Neuronal stem cell (in vitro differentiated cells): ENCODE results near the gene CHRNG. TPM values are rescaled to one million over a fixed set of nuclear protein-coding genes. Genes with fewer than 3 reads are reported as not detected.

Source experiments
- DNase-seq: peaks from one replicate; pipeline ENCODE4 v3.0.0-alpha.2; 2013; ENCODE audit warnings: low spot score
- H2AFZ ChIP-seq: one replicate; pipeline ENCODE4 v1.6.1; 2013; ENCODE audit warnings: mild to moderate bottlenecking, low read length, inconsistent platforms
- H2AK5ac ChIP-seq: 2 replicates; pipeline ENCODE4 v1.6.1; 2013; ENCODE audit warnings: low read depth, mild to moderate bottlenecking, inconsistent platforms, low read length, moderate library complexity, mixed read lengths
- H2BK120ac ChIP-seq: 2 replicates; pipeline ENCODE4 v1.6.1; 2013; ENCODE audit warnings: low read depth, mild to moderate bottlenecking, inconsistent platforms, low read length, moderate library complexity, mixed read lengths
- H2BK12ac ChIP-seq: one replicate; pipeline ENCODE4 v1.6.1; 2013; ENCODE audit warnings: low read length, inconsistent platforms
- H2BK15ac ChIP-seq: 2 replicates; pipeline ENCODE4 v1.6.1; 2013; ENCODE audit warnings: mild to moderate bottlenecking, low read length, inconsistent platforms, mixed read lengths
- H2BK5ac ChIP-seq: one replicate; pipeline ENCODE4 v1.6.1; 2013; ENCODE audit warnings: inconsistent platforms, mild to moderate bottlenecking, low read length, moderate library complexity
- H3K14ac ChIP-seq: one replicate; pipeline ENCODE4 v1.6.1; 2013; ENCODE audit warnings: low read length, inconsistent platforms
- H3K18ac ChIP-seq: 2 replicates; pipeline ENCODE4 v1.6.1; 2013; ENCODE audit warnings: low read length, inconsistent platforms
- H3K23ac ChIP-seq: 2 replicates; pipeline ENCODE4 v1.6.1; 2013; ENCODE audit warnings: low read depth, mild to moderate bottlenecking, mixed read lengths, low read length, inconsistent platforms; ENCODE audit not compliant: poor library complexity
- H3K27ac ChIP-seq: replicated peaks from 3 replicates; pipeline ENCODE4 v1.5.1; 2013; ENCODE audit warnings: low read length, inconsistent platforms
- H3K27me3 ChIP-seq, 3 experiments: 2 replicates each; pipeline ENCODE4 v1.6.1; 2013; ENCODE audit warnings: low read length in 3 of 3, mild to moderate bottlenecking in 2 of 3, inconsistent platforms in 1 of 3, low read depth in 1 of 3, mixed read lengths in 1 of 3, moderate library complexity in 1 of 3; ENCODE audit not compliant: control insufficient read depth in 3 of 3, insufficient read depth in 3 of 3
- H3K36me3 ChIP-seq, 2 donors: replicated peaks in 1 of 2; 2 replicates each; pipeline ENCODE4 v1.6.1; 2013; ENCODE audit warnings: low read length in 2 of 2; ENCODE audit not compliant: control insufficient read depth in 2 of 2, insufficient read depth in 2 of 2
- H3K4ac ChIP-seq: 2 replicates; pipeline ENCODE4 v1.6.1; 2013; ENCODE audit warnings: inconsistent platforms, mild to moderate bottlenecking, low read length, moderate library complexity
- H3K4me1 ChIP-seq, 2 donors: 1 replicate in 1 of 2; 2 replicates in 1 of 2; pipeline ENCODE4 v1.6.1; 2013; ENCODE audit warnings: low read length in 2 of 2, low read depth in 1 of 2; ENCODE audit not compliant: control insufficient read depth in 2 of 2, insufficient read depth in 1 of 2
- H3K4me2 ChIP-seq: one replicate; pipeline ENCODE4 v1.6.1; 2013; ENCODE audit warnings: mild to moderate bottlenecking, low read length, inconsistent platforms; ENCODE audit not compliant: insufficient read depth, poor library complexity, severe bottlenecking
- H3K4me3 ChIP-seq, 2 donors: 2 replicates each; pipeline ENCODE4 v1.5.1; 2013; ENCODE audit warnings: low read length in 2 of 2, mild to moderate bottlenecking in 2 of 2, inconsistent platforms in 1 of 2, moderate library complexity in 1 of 2
- H3K79me1 ChIP-seq: one replicate; pipeline ENCODE4 v1.6.1; 2013; ENCODE audit warnings: low read depth, mild to moderate bottlenecking, inconsistent platforms, low read length, moderate library complexity
- H3K9ac ChIP-seq: one replicate; pipeline ENCODE4 v1.6.1; 2013; ENCODE audit warnings: mild to moderate bottlenecking, low read depth, low read length, inconsistent platforms; ENCODE audit not compliant: poor library complexity
- H3K9me3 ChIP-seq, 2 donors: replicated peaks in 1 of 2; 2 replicates each; pipeline versions ENCODE3 to v1.6.1; 2013; ENCODE audit warnings: low read length in 2 of 2, mild to moderate bottlenecking in 2 of 2, inconsistent platforms in 1 of 2, low read depth in 1 of 2, mixed read lengths in 1 of 2, moderate library complexity in 1 of 2; ENCODE audit not compliant: control insufficient read depth in 2 of 2, insufficient read depth in 1 of 2
- H4K8ac ChIP-seq: one replicate; pipeline ENCODE4 v1.6.1; 2013; ENCODE audit warnings: low read depth, mild to moderate bottlenecking, inconsistent platforms, low read length, moderate library complexity
- H4K91ac ChIP-seq: one replicate; pipeline ENCODE4 v1.6.1; 2013; ENCODE audit warnings: low read length, low read depth, mild to moderate bottlenecking, inconsistent platforms; ENCODE audit not compliant: poor library complexity
- WGBS, 2 donors: extraction: QIAGEN DNeasy Blood & Tissue Kit; methylation state at CpG; one replicate each; pipeline ENCODE4 v1.1.7; 2013; ENCODE audit warnings: missing lambda C conversion rate in 2 of 2, mixed read lengths in 1 of 2; ENCODE audit not compliant: insufficient read length in 2 of 2, insufficient replicate concordance in 1 of 2; ENCODE audit errors: extremely low coverage in 2 of 2; 5-methylcytosine and 5-hydroxymethylcytosine counted together
- polyA plus RNA-seq, 2 experiments: library from polyadenylated mRNA; stranded (reverse); fragments of 200-250 nt; gene quantifications; one replicate each; pipeline ENCODE4 v1.2.3, GENCODE V29; 2013

CHRNG gene
- not detected for polyA plus RNA-seq (2013, experiment 1 of 2)
- polyA plus RNA-seq (2013, experiment 2 of 2) = not detected

- Histone ChIP-seq H3K4me2 (peak within 1 kb of the TSS; percentile 23), H2BK12ac (no peak within 1 kb of the TSS), H3K9ac (peak within 1 kb of the TSS; percentile 73), H3K27me3 (no peaks in the 10 kb centered on the region), H3K23ac (peak within 1 kb of the TSS; percentile 6), H3K27ac (no peak within 1 kb of the TSS), H4K8ac (no peak within 1 kb of the TSS), H3K4me1 (peaks cover 6 to 15% of the 10 kb centered on the region in 2 donors), H4K91ac (no peak within 1 kb of the TSS), H2BK5ac (peak within 1 kb of the TSS; percentile 19), H2AK5ac (peak within 1 kb of the TSS; percentile 48), H2BK15ac (peak within 1 kb of the TSS; percentile 71), H3K4me3 (no peak within 1 kb of the TSS), H3K4ac (no peak within 1 kb of the TSS), H2AFZ (no peak within 1 kb of the TSS), H3K79me1 (peaks cover 3% of the 10 kb centered on the region), H2BK120ac (no peak within 1 kb of the TSS), H3K18ac (peak within 1 kb of the TSS; percentile 55), H3K36me3 (peaks cover 2 to 4% of the 10 kb centered on the region in 2 donors), H3K14ac (peak within 1 kb of the TSS; percentile 73), H3K9me3 (peaks cover 0 to 2% of the 10 kb centered on the region in 2 donors)
- no CpG with 5 or more reads among the region's 23 CpGs for WGBS, 2 donors
- DNase-seq = no peak
Observed at GRCh38 chr2:232539298-232540231, at the start of gene CHRNG. CHRNG (plus strand) TSS chr2:232539692; CDS start chr2:232539748, 56 bp downstream.

GRCh38 chr2:232490221-232491138 lies 49.0 kb upstream of the CHRNG start:
- Histone ChIP-seq H3K9me3 (no peaks in the 10 kb centered on the region), H2BK12ac (peak overlapping the region; percentile 63), H4K91ac (peak overlapping the region; percentile 69), H3K4me2 (no peak overlapping the region), H3K18ac (peak overlapping the region; percentile 78), H3K4me1 (peaks cover 3 to 25% of the 10 kb centered on the region in 2 donors), H2AK5ac (peak overlapping the region; percentile 94), H2BK5ac (peak overlapping the region; percentile 27), H3K27ac (no peak overlapping the region), H3K79me1 (peaks cover 3% of the 10 kb centered on the region), H3K9ac (no peak overlapping the region), H3K4me3 (peak overlapping the region in 1 of 2 donors; percentile 31), H3K27me3 (peaks cover 18 to 95% (median 29%) of the 10 kb centered on the region in 3 experiments), H2BK120ac (no peak overlapping the region), H3K36me3 (no peaks in the 10 kb centered on the region), H3K4ac (peak overlapping the region; percentile 45), H2AFZ (no peak overlapping the region), H2BK15ac (peak overlapping the region; percentile 56), H3K14ac (no peak overlapping the region), H3K23ac (peak overlapping the region; percentile 68), H4K8ac (no peak overlapping the region)
- WGBS, 2 donors = no CpG with 5 or more reads among the region's 30 CpGs
- no peak for DNase-seq

- Histone ChIP-seq H4K8ac (no peak overlapping the region), H3K9ac (no peak overlapping the region), H3K27me3 (peaks cover 10 to 92% (median 21%) of the 10 kb centered on the region in 3 experiments), H3K4me3 (peak overlapping the region in 1 of 2 donors; percentile 31), H4K91ac (peak overlapping the region; percentile 69), H2BK15ac (peak overlapping the region; percentile 56), H2AFZ (no peak overlapping the region), H3K4me2 (no peak overlapping the region), H3K23ac (peak overlapping the region; percentile 68), H3K4me1 (peaks cover 3 to 23% of the 10 kb centered on the region in 2 donors), H2BK12ac (no peak overlapping the region), H3K18ac (peak overlapping the region; percentile 78), H2BK5ac (peak overlapping the region; percentile 27), H3K4ac (no peak overlapping the region), H3K14ac (no peak overlapping the region), H3K27ac (no peak overlapping the region), H2BK120ac (no peak overlapping the region), H3K9me3 (no peaks in the 10 kb centered on the region), H3K36me3 (no peaks in the 10 kb centered on the region), H3K79me1 (peaks cover 3% of the 10 kb centered on the region), H2AK5ac (peak overlapping the region; percentile 94)
- no peak for DNase-seq
- no CpG with 5 or more reads among the region's 12 CpGs for WGBS, 2 donors
Observed at GRCh38 chr2:232491139-232491780, 48.2 kb upstream of the CHRNG start.
